ENCODE data around the gene ANKRD24. TPM values are rescaled to one million over a fixed set of nuclear protein-coding genes. Genes with fewer than 3 reads are reported as not detected.

ANKRD24 gene
- total and polyA plus RNA-seq, 4 donors = 0.28 to 2.5 (median 1.4) TPM

- Histone ChIP-seq H3K9ac (ENCODE audit: low read depth in 1 of 2, low read length in 2 of 2) (no peak overlapping the region), H3K27me3 (ENCODE audit: control insufficient read depth in 4 of 4, insufficient read depth in 4 of 4, low read length in 3 of 4) (no peaks in the 10 kb centered on the region), H3K4me1 (ENCODE audit: control insufficient read depth in 4 of 4, insufficient read depth in 4 of 4, low read length in 3 of 4) (no peaks in the 10 kb centered on the region), H3K27ac (ENCODE audit: low read depth in 1 of 2, low read length in 2 of 2) (no peak overlapping the region), H3K9me3 (ENCODE audit: control insufficient read depth in 4 of 4, low read length in 3 of 4) (no peaks in the 10 kb centered on the region), H3K36me3 (ENCODE audit: control insufficient read depth in 4 of 4, insufficient read depth in 3 of 4, low read depth in 1 of 4, low read length in 3 of 4) (no peaks in the 10 kb centered on the region), H3K4me3 (ENCODE audit: low read depth in 1 of 3, low read length in 3 of 3) (no peak overlapping the region)
- TF ChIP-seq JUND (IDR thresholded peaks at IDR 0.05) = no peak
- 88% methylated on average over 3 of the region's 3 CpGs for WGBS
- DNase-seq (ENCODE audit: low spot score) = no peak
These were observed 30.6 kb downstream of the ANKRD24 start for GRCh38 chr19:4213116-4213515.

- Histone ChIP-seq H3K27ac (ENCODE audit: low read depth in 1 of 2, low read length in 2 of 2) (no peak overlapping the region), H3K9ac (ENCODE audit: low read depth in 1 of 2, low read length in 2 of 2) (no peak overlapping the region), H3K4me1 (ENCODE audit: control insufficient read depth in 4 of 4, insufficient read depth in 4 of 4, low read length in 3 of 4) (no peaks in the 10 kb centered on the region), H3K4me3 (ENCODE audit: low read depth in 1 of 3, low read length in 3 of 3) (no peak overlapping the region), H3K27me3 (ENCODE audit: control insufficient read depth in 4 of 4, insufficient read depth in 4 of 4, low read length in 3 of 4) (no peaks in the 10 kb centered on the region), H3K9me3 (ENCODE audit: control insufficient read depth in 4 of 4, low read length in 3 of 4) (no peaks in the 10 kb centered on the region), H3K36me3 (ENCODE audit: control insufficient read depth in 4 of 4, insufficient read depth in 3 of 4, low read depth in 1 of 4, low read length in 3 of 4) (no peaks in the 10 kb centered on the region)
- WGBS = 79% methylated on average over 10 of the region's 10 CpGs
- TF ChIP-seq RAD21 (IDR thresholded peaks at IDR 0.05) (no peak), FOXA1 (IDR thresholded peaks at IDR 0.05) (no peak), RXRA (IDR thresholded peaks at IDR 0.05) (no peak), JUND (IDR thresholded peaks at IDR 0.05) (no peak), NR2F2 (IDR thresholded peaks at IDR 0.05) (no peak), GABPA (IDR thresholded peaks at IDR 0.05 in 1 of 2, conservative IDR thresholded peaks at IDR 0.05 in 1 of 2) (no peak), ATF3 (IDR thresholded peaks at IDR 0.05) (no peak), SP1 (IDR thresholded peaks at IDR 0.05) (no peak), YY1 (IDR thresholded peaks at IDR 0.05) (no peak), HNF4G (IDR thresholded peaks at IDR 0.05) (no peak), TAF1 (conservative IDR thresholded peaks at IDR 0.05) (no peak), REST (IDR thresholded peaks at IDR 0.05) (no peak), CTCF (IDR thresholded peaks at IDR 0.05; ENCODE audit: low read depth, low read length, missing input control) (no peak), FOXA2 (IDR thresholded peaks at IDR 0.05) (no peak), MAX (IDR thresholded peaks at IDR 0.05) (no peak), ZBTB33 (IDR thresholded peaks at IDR 0.05) (no peak), EGR1 (IDR thresholded peaks at IDR 0.05; ENCODE audit: low read depth in 2 of 2) (no peak), HNF4A (conservative IDR thresholded peaks at IDR 0.05) (no peak)
- DNase-seq (ENCODE audit: low spot score) = no peak
These were observed 33.3 kb downstream of the ANKRD24 start for GRCh38 chr19:4215807-4216206.

Measured in liver (tissue), 9 donors.